GM12878 (cell line): ENCODE measurements around the gene FEM1B.

Experiments used
- ATF3 ChIP-seq: IDR thresholded peaks from 2 replicates; pipeline ENCODE4 v1.6.1; 2011; ENCODE audit warnings: low read depth, mild to moderate bottlenecking, low read length, moderate library complexity, borderline replicate concordance; ENCODE audit errors: extremely low read depth
- BRCA1 ChIP-seq: IDR thresholded peaks from 2 replicates; pipeline ENCODE4 v1.6.1; 2011; ENCODE audit warnings: low read depth, low read length, improper control_type of control experiment
- CEBPB ChIP-seq, 2 experiments: fragments of 150-350 bp in 1 of 2; IDR thresholded peaks; 2 replicates each; pipeline ENCODE4 v1.6.1; 2012 to 2014; ENCODE audit warnings: low read depth in 2 of 2, low read length in 2 of 2, borderline replicate concordance in 1 of 2, inconsistent platforms in 1 of 2
- CEBPZ ChIP-seq: fragments of 150-350 bp; IDR thresholded peaks from 2 replicates; pipeline ENCODE4 v1.6.1; 2016; ENCODE audit warnings: low read depth, low read length
- CTCF ChIP-seq, 3 experiments: IDR thresholded peaks in 2 of 3; conservative IDR thresholded peaks in 1 of 3; 2 replicates each; pipeline ENCODE4 v1.5.1; 2011; ENCODE audit warnings: low read depth in 3 of 3, low read length in 3 of 3, mild to moderate bottlenecking in 3 of 3, control low read depth in 2 of 3, moderate library complexity in 2 of 3, inconsistent platforms in 1 of 3, mixed read lengths in 1 of 3; ENCODE audit not compliant: control insufficient read depth in 2 of 3, insufficient read depth in 1 of 3; ENCODE audit errors: extremely low read depth in 1 of 3
- E4F1 ChIP-seq: fragments of 450-650 bp; IDR thresholded peaks from 2 replicates; pipeline ENCODE4 v1.6.1; 2018; ENCODE audit warnings: borderline replicate concordance, mild to moderate bottlenecking; ENCODE audit not compliant: partially characterized antibody
- NFIC ChIP-seq: IDR thresholded peaks from 2 replicates; pipeline ENCODE4 v1.6.1; 2012; ENCODE audit warnings: low read depth, mild to moderate bottlenecking, inconsistent platforms, low read length, moderate library complexity
- NRF1 ChIP-seq: conservative IDR thresholded peaks from 2 replicates; pipeline ENCODE4 v1.6.1; 2011; ENCODE audit warnings: mild to moderate bottlenecking, low read depth, low read length, improper control_type of control experiment
- PML ChIP-seq: IDR thresholded peaks from 2 replicates; pipeline ENCODE4 v1.6.1; 2012; ENCODE audit warnings: low read length, inconsistent platforms
- POLR2A ChIP-seq: IDR thresholded peaks from 2 replicates; pipeline ENCODE4 v1.6.1; 2011; ENCODE audit warnings: low read depth, mild to moderate bottlenecking, low read length
- REST ChIP-seq: IDR thresholded peaks from 2 replicates; pipeline ENCODE4 v1.6.1; 2012; ENCODE audit warnings: mild to moderate bottlenecking, low read depth, low read length
- SMC3 ChIP-seq: IDR thresholded peaks from 2 replicates; pipeline ENCODE4 v1.6.1; 2011; ENCODE audit warnings: low read length, improper control_type of control experiment, borderline replicate concordance
- SP1 ChIP-seq: IDR thresholded peaks from one replicate; pipeline ENCODE4 v1.6.1; 2011; ENCODE audit warnings: low read depth, low read length
- SREBF2 ChIP-seq: IDR thresholded peaks from 2 replicates; pipeline ENCODE4 v1.6.1; 2012; ENCODE audit warnings: mild to moderate bottlenecking, low read length

GRCh38 chr15:68319997-68320396 is 42.5 kb downstream of the FEM1B start:
- TF ChIP-seq PML = no peak
- TF ChIP-seq CTCF (IDR thresholded peaks at IDR 0.05 in 2 of 3, conservative IDR thresholded peaks at IDR 0.05 in 1 of 3; ENCODE audit: control insufficient read depth in 2 of 3, extremely low read depth in 1 of 3, insufficient read depth in 1 of 3, low read depth in 3 of 3, low read length in 3 of 3) = no peak
- TF ChIP-seq POLR2A = no peak
- no peak for TF ChIP-seq SP1
- TF ChIP-seq BRCA1 = no peak
- no peak for TF ChIP-seq E4F1
- no peak for TF ChIP-seq CEBPB (IDR thresholded peaks at IDR 0.05; ENCODE audit: borderline replicate concordance in 1 of 2, low read depth in 2 of 2, low read length in 2 of 2)
- no peak for TF ChIP-seq NRF1
- no peak for TF ChIP-seq ATF3
- no peak for TF ChIP-seq REST
- TF ChIP-seq NFIC = no peak
- no peak for TF ChIP-seq CEBPZ
- TF ChIP-seq SMC3 = no peak
- TF ChIP-seq SREBF2 = no peak
